Epithelial cell of proximal tubule (primary cell): ENCODE measurements around the gene SERPINA6. TPM values are rescaled to one million over a fixed set of nuclear protein-coding genes. Genes with fewer than 3 reads are reported as not detected.
A peak's percentile ranks its signal among the peaks of the same experiment; 100 is the strongest.

Experiments
- DNase-seq: peaks from one replicate; pipeline ENCODE4 v3.0.0-alpha.2; 2011; ENCODE audit warnings: low read depth
- H3K4me3 ChIP-seq: 2 replicates; pipeline ENCODE4 v1.5.1; 2011; ENCODE audit warnings: low read depth, mild to moderate bottlenecking, low read length
- CTCF ChIP-seq: conservative IDR thresholded peaks from 2 replicates; pipeline ENCODE4 v1.5.1; 2012; ENCODE audit warnings: low read depth, mild to moderate bottlenecking, low read length
- total RNA-seq: library from RNA; depleted of rRNA; stranded (reverse); fragments of >200 nt; gene quantifications from 2 replicates; pipeline ENCODE4 v1.2.3, GENCODE V29; 2015

SERPINA6 gene
- total RNA-seq, 1 donor from 2014 or later, result 0.81 TPM

GRCh38 chr14:94343238-94344005, 20.3 kb upstream of the SERPINA6 start:
- no peak overlapping the region for H3K4me3 ChIP-seq
- no peak for DNase-seq
- TF ChIP-seq CTCF, result no peak

- DNase-seq, result peak; percentile 95
- TF ChIP-seq CTCF, result no peak
- no peak overlapping the region for H3K4me3 ChIP-seq
Measured at GRCh38 chr14:94342334-94342934, 19.3 kb upstream of the SERPINA6 start.

GRCh38 chr14:94341656-94342333, 18.7 kb upstream of the SERPINA6 start:
- TF ChIP-seq CTCF, result no peak
- no peak for DNase-seq
- H3K4me3 ChIP-seq, result no peak overlapping the region

- H3K4me3 ChIP-seq, result no peak overlapping the region
- TF ChIP-seq CTCF, result no peak
- DNase-seq, result no peak
Measured at GRCh38 chr14:94340533-94340932, 17.4 kb upstream of the SERPINA6 start.

DNA sequence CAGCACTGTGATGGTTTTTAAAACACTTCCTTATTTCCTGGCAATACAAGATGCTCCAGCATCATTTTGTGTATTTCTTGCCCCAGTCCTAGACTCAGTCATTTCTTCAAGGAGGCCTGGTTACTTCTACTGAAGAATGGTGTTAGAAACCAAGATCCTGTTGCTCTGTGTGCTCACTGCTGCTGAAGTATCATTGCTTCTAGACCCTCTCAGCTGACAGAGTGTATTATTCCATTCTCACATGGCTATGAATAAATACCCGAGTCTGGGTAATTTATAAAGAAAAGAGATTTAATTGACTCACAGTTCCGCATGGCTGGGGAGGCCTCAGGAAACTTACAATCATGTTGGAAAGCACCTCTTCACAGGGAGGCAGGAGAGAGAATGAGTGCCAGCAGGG, 14.9 kb upstream of the SERPINA6 start:
- no peak for DNase-seq
- TF ChIP-seq CTCF, result no peak
- no peak overlapping the region for H3K4me3 ChIP-seq

GRCh38 chr14:94337274-94337673, 14.1 kb upstream of the SERPINA6 start:
- DNase-seq, result no peak
- no peak overlapping the region for H3K4me3 ChIP-seq
- no peak for TF ChIP-seq CTCF
